KOPT-K1 (cell line): Measurements from ENCODE around the gene CDK6.
A peak's percentile ranks its signal among the peaks of the same experiment; 100 is the strongest.

Experiments used
- H3K27ac ChIP-seq: fragments of 200-600 bp; sonication (generic); 2 replicates; pipeline ENCODE4 v1.5.1; 2016; ENCODE audit warnings: antibody characterized with exemption, mild to moderate bottlenecking, low read depth, low read length; ENCODE audit not compliant: poor library complexity, severe bottlenecking
- H3K36me3 ChIP-seq: fragments of 200-600 bp; sonication (generic); 2 replicates; pipeline ENCODE4 v1.5.1; 2017; ENCODE audit warnings: antibody characterized with exemption, mild to moderate bottlenecking, low read length, moderate library complexity; ENCODE audit not compliant: insufficient read depth
- H3K9me3 ChIP-seq: fragments of 200-600 bp; sonication (generic); 2 replicates; pipeline ENCODE4 v1.5.1; 2017; ENCODE audit warnings: antibody characterized with exemption, low read length, mild to moderate bottlenecking; ENCODE audit not compliant: insufficient read depth, poor library complexity, severe bottlenecking

CDK6 gene

DNA sequence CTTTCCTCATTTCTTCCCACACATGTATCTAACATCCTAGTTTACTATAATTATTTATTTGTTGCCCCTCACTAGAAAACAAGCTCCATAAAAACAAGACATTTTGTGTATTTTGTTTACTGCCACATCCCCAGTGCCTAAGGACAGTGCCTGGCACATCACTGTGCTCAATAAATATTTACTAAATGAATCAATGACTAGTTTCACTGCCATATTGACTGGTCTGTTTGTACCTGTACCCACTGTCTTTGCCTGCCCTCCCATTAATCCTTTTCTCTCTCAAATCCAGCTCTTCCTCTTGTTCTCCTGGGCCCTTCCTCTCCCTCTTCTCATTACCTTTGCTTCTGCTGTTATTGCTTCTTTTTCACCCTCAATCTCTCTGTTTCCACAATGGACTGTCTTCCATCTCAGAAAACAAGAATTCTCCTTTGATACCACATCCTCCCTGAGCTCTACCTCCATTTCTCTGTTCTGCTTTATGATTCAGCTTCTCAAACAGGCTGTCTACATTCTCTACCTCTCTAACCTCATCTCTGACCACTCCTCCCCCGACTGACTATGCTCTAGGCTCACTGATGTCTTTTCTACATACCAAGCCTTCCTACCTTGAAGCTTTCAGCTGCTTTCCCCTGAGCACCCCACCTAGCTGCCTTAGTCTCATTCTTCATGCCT lies 237.9 kb downstream of the CDK6 start:
- no peaks in the 10 kb centered on the region for H3K36me3 ChIP-seq
- H3K9me3 ChIP-seq: no peaks in the 10 kb centered on the region
- no peak overlapping the region for H3K27ac ChIP-seq

DNA sequence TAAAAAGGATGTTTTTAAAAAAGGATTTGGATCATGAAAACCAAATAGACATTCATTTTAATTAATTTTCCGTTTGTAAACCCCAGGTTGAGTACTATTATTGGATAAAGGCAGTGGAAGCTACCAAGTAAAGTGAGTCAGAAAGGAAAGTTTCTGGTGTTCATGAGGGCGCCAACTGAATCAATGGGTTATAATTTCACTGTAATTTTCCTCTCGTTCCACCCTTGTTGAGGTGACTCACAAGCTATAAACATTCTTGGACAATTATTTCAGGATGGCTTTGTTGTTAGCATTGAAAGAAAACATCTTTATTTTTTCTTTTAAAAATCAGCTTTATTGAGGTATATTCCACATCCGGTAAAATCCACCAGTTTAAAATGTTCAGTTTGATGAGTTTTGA lies 241.1 kb downstream of the CDK6 start:
- Histone ChIP-seq H3K36me3 (no peaks in the 10 kb centered on the region), H3K9me3 (no peaks in the 10 kb centered on the region), H3K27ac (no peak overlapping the region)

GRCh38 chr7:92594746-92595145 lies 241.6 kb downstream of the CDK6 start:
- Histone ChIP-seq H3K36me3 (no peaks in the 10 kb centered on the region), H3K27ac (no peak overlapping the region)

GRCh38 chr7:92590711-92591310 lies 245.6 kb downstream of the CDK6 start:
- H3K36me3 ChIP-seq: peaks cover 21% of the 10 kb centered on the region
- H3K27ac ChIP-seq: no peak overlapping the region
- H3K9me3 ChIP-seq: no peaks in the 10 kb centered on the region

More at GRCh38 chr7:92594746-92595145, 241.6 kb downstream of the CDK6 start:
- no peaks in the 10 kb centered on the region for H3K9me3 ChIP-seq

GRCh38 chr7:92589056-92589455 lies 247.3 kb downstream of the CDK6 start:
- peaks cover 34% of the 10 kb centered on the region for H3K36me3 ChIP-seq
- H3K27ac ChIP-seq: peak overlapping the region; percentile 78
- no peaks in the 10 kb centered on the region for H3K9me3 ChIP-seq

- H3K27ac ChIP-seq: peak overlapping the region; percentile 78
- no peaks in the 10 kb centered on the region for H3K9me3 ChIP-seq
- peaks cover 34% of the 10 kb centered on the region for H3K36me3 ChIP-seq
These were observed 247.8 kb downstream of the CDK6 start for GRCh38 chr7:92588561-92588960.

- Histone ChIP-seq H3K9me3 (no peaks in the 10 kb centered on the region), H3K27ac (no peak overlapping the region), H3K36me3 (peaks cover 45% of the 10 kb centered on the region)
These were observed 249.5 kb downstream of the CDK6 start for GRCh38 chr7:92586841-92587240.

DNA sequence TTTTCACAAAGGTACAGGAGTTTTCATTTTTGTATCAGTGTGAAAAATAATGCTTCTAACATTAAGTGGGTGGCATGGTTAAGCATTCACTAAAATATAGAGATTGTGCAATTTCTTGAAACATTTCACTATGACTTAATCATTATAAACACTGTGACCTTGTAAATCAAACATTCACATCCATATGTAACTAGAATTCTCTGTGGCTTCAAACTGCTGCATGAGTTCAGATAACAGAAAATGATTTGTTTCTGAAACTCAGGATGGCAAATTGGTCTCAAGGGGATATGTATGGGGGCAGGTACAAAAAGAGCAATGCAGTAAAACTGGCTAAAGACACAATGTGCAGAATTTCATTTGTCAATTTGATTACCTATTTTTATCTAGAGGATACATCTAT lies 250.0 kb downstream of the CDK6 start:
- H3K36me3 ChIP-seq: peaks cover 49% of the 10 kb centered on the region
- H3K9me3 ChIP-seq: no peaks in the 10 kb centered on the region
- no peak overlapping the region for H3K27ac ChIP-seq

DNA sequence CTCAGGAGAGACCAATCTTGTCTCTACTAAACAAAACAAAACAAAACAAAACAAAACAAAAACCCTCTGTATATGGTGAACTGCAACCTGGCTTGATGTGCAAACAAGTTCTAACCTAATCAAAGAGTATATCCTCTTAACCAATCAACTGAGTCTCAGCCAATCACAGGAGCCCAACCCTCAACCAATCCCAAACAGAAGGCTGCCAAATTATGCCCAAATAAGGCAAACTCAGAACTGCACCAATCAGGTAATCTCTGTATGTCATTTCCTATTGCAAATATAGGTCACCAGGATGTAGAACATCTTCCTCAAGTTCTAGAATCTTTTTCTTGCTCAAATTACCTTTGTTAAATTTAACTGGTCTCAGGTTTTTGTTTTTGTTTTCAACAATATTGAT lies 251.4 kb downstream of the CDK6 start:
- no peaks in the 10 kb centered on the region for H3K9me3 ChIP-seq

GRCh38 chr7:92582948-92583347 lies 253.4 kb downstream of the CDK6 start:
- H3K27ac ChIP-seq: no peak overlapping the region
- H3K36me3 ChIP-seq: peaks cover 80% of the 10 kb centered on the region
- H3K9me3 ChIP-seq: no peaks in the 10 kb centered on the region

More for the DNA sequence above, 251.4 kb downstream of the CDK6 start:
- Histone ChIP-seq H3K36me3 (peaks cover 64% of the 10 kb centered on the region), H3K27ac (no peak overlapping the region)

- Histone ChIP-seq H3K36me3 (peaks cover 100% of the 10 kb centered on the region), H3K9me3 (no peaks in the 10 kb centered on the region), H3K27ac (no peak overlapping the region)
These were observed 260.1 kb downstream of the CDK6 start for GRCh38 chr7:92576296-92576695.

- no peak overlapping the region for H3K27ac ChIP-seq
- H3K9me3 ChIP-seq: no peaks in the 10 kb centered on the region
- peaks cover 100% of the 10 kb centered on the region for H3K36me3 ChIP-seq
These were observed 267.2 kb downstream of the CDK6 start for GRCh38 chr7:92569137-92569536.

- peaks cover 100% of the 10 kb centered on the region for H3K36me3 ChIP-seq
- no peaks in the 10 kb centered on the region for H3K9me3 ChIP-seq
- H3K27ac ChIP-seq: no peak overlapping the region
These were observed 268.9 kb downstream of the CDK6 start for GRCh38 chr7:92567460-92567859.

DNA sequence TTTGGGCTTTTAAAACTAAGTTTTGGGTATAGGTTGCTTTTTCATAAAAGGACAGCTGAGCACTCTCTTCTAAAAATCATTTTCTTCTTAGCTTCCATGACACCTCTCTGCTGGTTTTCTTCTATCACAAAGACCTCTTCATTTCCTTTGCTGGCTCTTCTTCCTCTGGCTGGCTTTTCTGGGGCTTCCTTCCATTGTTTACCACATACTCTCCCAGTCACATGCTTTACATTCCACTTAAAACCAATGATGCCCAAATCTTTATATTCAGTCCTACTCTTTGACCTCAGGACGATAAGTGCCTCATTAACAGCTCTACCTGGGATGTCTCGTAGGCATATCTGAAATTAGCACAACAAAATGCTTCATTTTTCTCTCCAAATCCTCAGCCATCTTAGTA lies 273.0 kb downstream of the CDK6 start:
- no peaks in the 10 kb centered on the region for H3K9me3 ChIP-seq
- no peak overlapping the region for H3K27ac ChIP-seq
- H3K36me3 ChIP-seq: peaks cover 90% of the 10 kb centered on the region

DNA sequence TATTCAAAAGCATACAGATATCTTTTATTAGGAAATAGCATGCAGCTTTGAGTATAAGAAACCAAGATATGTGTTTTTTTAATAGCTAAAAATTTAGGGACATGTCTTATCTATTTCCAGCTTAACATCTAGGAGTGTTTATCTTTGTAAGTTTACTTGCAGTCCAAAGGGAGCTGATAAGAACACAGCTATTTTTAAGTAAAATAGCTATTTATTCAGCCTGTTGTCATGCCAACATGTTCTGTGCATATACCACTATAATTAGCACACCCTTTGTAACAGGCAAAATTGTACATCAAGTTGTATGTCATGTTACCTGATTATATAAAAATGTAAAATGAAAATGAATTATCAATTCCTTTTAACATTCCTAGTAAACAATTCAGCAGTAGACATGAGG lies 275.8 kb downstream of the CDK6 start:
- Histone ChIP-seq H3K36me3 (peaks cover 74% of the 10 kb centered on the region), H3K27ac (no peak overlapping the region), H3K9me3 (no peaks in the 10 kb centered on the region)

GRCh38 chr7:92557808-92558362 lies 278.5 kb downstream of the CDK6 start:
- H3K9me3 ChIP-seq: no peaks in the 10 kb centered on the region
- no peak overlapping the region for H3K27ac ChIP-seq
- peaks cover 47% of the 10 kb centered on the region for H3K36me3 ChIP-seq
